ENCODE data around the gene GADD45GIP1.
A peak's percentile ranks its signal among the peaks of the same experiment; 100 is the strongest.
"Not testable (repeated sequence)": the region's sequence is repeated elsewhere in the genome, so short reads cannot be mapped to it uniquely, and the experiment has no call there.

The GADD45GIP1 gene

DNA sequence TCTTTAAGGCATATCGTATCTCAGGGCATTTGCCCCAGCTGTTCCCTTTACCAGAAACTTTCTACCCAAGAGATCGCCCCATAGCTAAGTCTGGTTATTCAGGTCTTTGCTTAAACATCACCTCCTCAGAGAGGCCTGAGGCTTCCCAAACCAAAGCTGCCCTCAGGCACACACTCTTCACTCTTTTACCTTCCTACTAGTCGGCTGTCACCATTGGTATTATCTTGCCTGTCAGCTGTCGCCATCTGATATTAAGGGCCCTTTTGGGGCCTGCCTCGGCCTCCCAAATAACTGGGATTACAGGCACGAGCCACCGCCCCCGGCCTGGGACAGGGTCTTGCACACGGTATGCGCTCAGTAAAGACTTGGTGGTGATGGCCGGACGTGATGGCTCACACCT lies 1.0 kb downstream of the GADD45GIP1 start:
- peak overlapping the region; percentile 90 for H3K4me3 Mint-ChIP-seq
- peaks cover 42% of the 10 kb centered on the region for H3K4me1 Mint-ChIP-seq (ENCODE audit: low read depth)
- H3K9me3 Mint-ChIP-seq, result no peaks in the 10 kb centered on the region
- H3K27me3 Mint-ChIP-seq, result no peaks in the 10 kb centered on the region
- H3K27ac Mint-ChIP-seq, result peak overlapping the region; percentile 92
- DNase-seq, result no peak
- H3K36me3 Mint-ChIP-seq (ENCODE audit: low read depth), result peaks cover 56% of the 10 kb centered on the region

DNA sequence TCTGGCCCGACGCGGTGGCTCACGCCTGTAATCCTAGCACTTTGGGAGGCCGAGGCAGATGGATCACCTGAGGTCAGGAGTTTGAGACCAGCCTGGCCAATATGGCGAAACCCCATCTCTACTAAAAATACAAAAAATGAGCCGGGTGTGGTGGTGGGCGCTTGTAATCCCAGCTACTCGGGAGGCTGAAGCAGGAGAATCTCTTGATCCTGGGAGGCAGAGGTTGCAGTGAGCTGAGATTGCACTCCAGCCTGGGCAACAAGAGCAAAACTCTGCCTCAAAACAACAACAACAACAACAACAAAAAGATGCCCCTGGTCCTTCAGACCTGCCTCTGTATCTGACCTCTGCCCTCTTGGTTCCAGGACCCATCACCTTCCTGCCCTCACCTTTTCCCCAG lies 1.4 kb downstream of the GADD45GIP1 start:
- H3K36me3 Mint-ChIP-seq (ENCODE audit: low read depth), result peaks cover 60% of the 10 kb centered on the region
- H3K4me1 Mint-ChIP-seq (ENCODE audit: low read depth), result peaks cover 42% of the 10 kb centered on the region
- peak overlapping the region; percentile 92 for H3K27ac Mint-ChIP-seq
- peak overlapping the region; percentile 90 for H3K4me3 Mint-ChIP-seq
- DNase-seq, H3K27me3 Mint-ChIP-seq, H3K9me3 Mint-ChIP-seq: not testable (repeated sequence)

DNA sequence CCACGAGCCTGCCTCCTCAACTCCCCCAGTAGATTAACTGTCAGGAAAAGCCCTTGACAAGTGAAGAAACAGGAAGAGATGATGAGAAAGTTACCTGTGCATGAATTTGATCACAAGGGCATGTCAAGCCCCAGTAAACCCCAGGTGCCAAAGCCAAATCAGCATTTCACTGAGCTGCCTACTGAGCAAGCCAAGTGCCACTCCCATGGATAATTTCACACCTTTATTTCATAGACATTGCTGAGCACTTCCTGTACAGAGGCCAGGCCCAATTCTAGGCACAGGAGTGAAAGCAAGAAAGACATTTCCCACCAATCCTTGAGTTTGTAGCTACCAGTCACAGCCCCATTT lies 2.4 kb downstream of the GADD45GIP1 start:
- Mint-ChIP-seq H3K27ac (peak overlapping the region; percentile 92), H3K4me3 (peak overlapping the region; percentile 90), H3K36me3 (ENCODE audit: low read depth) (peaks cover 70% of the 10 kb centered on the region)

GRCh38 chr19:12953799-12954611 lies 3.0 kb downstream of the GADD45GIP1 start:
- H3K27me3 Mint-ChIP-seq, result no peaks in the 10 kb centered on the region
- peaks cover 76% of the 10 kb centered on the region for H3K36me3 Mint-ChIP-seq (ENCODE audit: low read depth)
- H3K9me3 Mint-ChIP-seq, result no peaks in the 10 kb centered on the region
- no peak for DNase-seq
- peak overlapping the region; percentile 92 for H3K27ac Mint-ChIP-seq
- H3K4me1 Mint-ChIP-seq (ENCODE audit: low read depth), result peaks cover 47% of the 10 kb centered on the region
- H3K4me3 Mint-ChIP-seq, result peak overlapping the region; percentile 90

More for the DNA sequence above, 2.4 kb downstream of the GADD45GIP1 start:
- Mint-ChIP-seq H3K4me1 (ENCODE audit: low read depth) (peaks cover 47% of the 10 kb centered on the region), H3K9me3 (no peaks in the 10 kb centered on the region), H3K27me3 (no peaks in the 10 kb centered on the region)
- no peak for DNase-seq

- Mint-ChIP-seq H3K27ac (peak overlapping the region; percentile 92), H3K4me3 (no peak overlapping the region), H3K36me3 (ENCODE audit: low read depth) (peaks cover 84% of the 10 kb centered on the region), H3K9me3 (no peaks in the 10 kb centered on the region), H3K27me3 (no peaks in the 10 kb centered on the region), H3K4me1 (ENCODE audit: low read depth) (peaks cover 48% of the 10 kb centered on the region)
- DNase-seq, result no peak
These were observed 3.8 kb downstream of the GADD45GIP1 start for GRCh38 chr19:12953138-12953798.

GRCh38 chr19:12952488-12953137 lies 4.4 kb downstream of the GADD45GIP1 start:
- Mint-ChIP-seq H3K9me3 (no peaks in the 10 kb centered on the region), H3K36me3 (ENCODE audit: low read depth) (peaks cover 90% of the 10 kb centered on the region), H3K27ac (peak overlapping the region; percentile 92), H3K4me1 (ENCODE audit: low read depth) (peaks cover 53% of the 10 kb centered on the region), H3K27me3 (no peaks in the 10 kb centered on the region), H3K4me3 (no peak overlapping the region)
- DNase-seq, result no peak

DNA sequence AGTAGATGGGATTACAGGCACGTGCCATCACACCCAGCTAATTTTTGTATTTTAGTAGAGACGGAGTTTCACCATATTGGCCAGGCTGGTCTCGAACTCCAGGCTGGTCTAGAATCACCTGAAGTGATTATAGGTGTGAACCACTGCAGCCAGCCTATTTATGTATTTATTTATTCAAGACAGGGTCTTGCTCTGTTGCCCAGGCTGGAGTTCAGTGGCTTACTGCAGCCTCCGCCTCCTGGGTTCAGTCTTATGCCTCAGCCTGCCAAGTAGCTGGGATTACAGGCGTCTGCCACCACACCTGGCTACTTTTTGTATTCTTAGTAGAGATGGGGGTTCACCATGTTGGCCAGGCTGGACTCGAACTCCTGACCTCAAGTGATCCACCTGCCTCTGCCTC lies 5.0 kb downstream of the GADD45GIP1 start:
- not testable (repeated sequence) for H3K4me3 Mint-ChIP-seq, H3K27me3 Mint-ChIP-seq, H3K9me3 Mint-ChIP-seq, DNase-seq
- peaks cover 96% of the 10 kb centered on the region for H3K36me3 Mint-ChIP-seq (ENCODE audit: low read depth)
- peak overlapping the region; percentile 92 for H3K27ac Mint-ChIP-seq
- H3K4me1 Mint-ChIP-seq (ENCODE audit: low read depth), result peaks cover 56% of the 10 kb centered on the region

DNA sequence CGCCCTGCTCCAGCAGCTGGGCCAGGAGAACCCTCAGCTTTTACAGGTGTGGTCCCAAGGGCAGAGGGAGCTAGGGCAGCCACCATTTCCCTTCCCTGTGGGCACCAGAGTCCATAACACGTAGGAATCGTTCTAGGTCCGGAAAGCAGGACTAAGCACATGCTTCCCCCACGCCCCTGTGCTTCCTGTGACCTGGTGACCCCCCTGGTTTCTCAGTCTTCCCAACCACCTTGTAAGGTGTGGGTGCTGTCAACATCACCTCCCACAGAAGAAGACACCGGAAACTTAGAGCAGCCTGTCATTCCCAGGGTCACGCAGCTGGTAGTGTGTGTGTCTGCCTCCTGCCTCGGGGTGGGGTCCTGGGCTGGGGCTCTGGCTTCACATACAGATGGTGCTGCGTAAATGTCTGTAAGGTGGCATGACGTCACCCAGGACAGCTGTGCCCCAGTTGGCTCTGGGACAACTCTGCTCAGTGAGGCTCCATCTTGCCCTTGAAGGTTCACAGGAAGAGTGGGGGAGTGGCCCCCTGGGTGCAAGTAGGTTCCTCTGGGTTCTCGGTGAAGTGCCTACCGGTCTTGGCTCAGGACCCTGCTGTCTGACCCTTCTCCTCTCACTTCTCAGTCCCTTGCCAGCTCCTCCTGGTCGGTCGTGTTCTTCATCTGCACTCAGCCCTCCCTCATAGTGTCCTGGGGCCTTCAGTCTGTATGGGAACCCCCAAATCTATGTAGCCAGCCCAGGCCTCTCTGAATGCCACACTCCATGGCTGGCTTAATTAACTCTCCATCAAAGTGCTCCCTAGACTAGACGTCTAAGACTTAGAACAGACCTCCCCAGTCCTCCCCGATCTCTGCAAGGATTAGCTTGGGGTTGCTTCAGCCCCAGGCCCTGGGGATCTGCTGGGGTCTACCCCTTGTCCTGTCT lies 7.4 kb downstream of the GADD45GIP1 start:
- H3K4me1 Mint-ChIP-seq (ENCODE audit: low read depth), result peaks cover 58% of the 10 kb centered on the region
- H3K27me3 Mint-ChIP-seq, result no peaks in the 10 kb centered on the region
- H3K36me3 Mint-ChIP-seq (ENCODE audit: low read depth), result peaks cover 96% of the 10 kb centered on the region
- H3K4me3 Mint-ChIP-seq, result no peak overlapping the region
- H3K27ac Mint-ChIP-seq, result peak overlapping the region; percentile 98
- DNase-seq, result no peak
- H3K9me3 Mint-ChIP-seq, result no peaks in the 10 kb centered on the region

- peak overlapping the region; percentile 98 for H3K27ac Mint-ChIP-seq
- no peak for DNase-seq
- H3K27me3 Mint-ChIP-seq, result no peaks in the 10 kb centered on the region
- H3K4me3 Mint-ChIP-seq, result peak overlapping the region; percentile 92
- peaks cover 58% of the 10 kb centered on the region for H3K4me1 Mint-ChIP-seq (ENCODE audit: low read depth)
- peaks cover 96% of the 10 kb centered on the region for H3K36me3 Mint-ChIP-seq (ENCODE audit: low read depth)
- H3K9me3 Mint-ChIP-seq, result no peaks in the 10 kb centered on the region
These were observed 8.2 kb downstream of the GADD45GIP1 start for GRCh38 chr19:12948612-12949362.

DNA sequence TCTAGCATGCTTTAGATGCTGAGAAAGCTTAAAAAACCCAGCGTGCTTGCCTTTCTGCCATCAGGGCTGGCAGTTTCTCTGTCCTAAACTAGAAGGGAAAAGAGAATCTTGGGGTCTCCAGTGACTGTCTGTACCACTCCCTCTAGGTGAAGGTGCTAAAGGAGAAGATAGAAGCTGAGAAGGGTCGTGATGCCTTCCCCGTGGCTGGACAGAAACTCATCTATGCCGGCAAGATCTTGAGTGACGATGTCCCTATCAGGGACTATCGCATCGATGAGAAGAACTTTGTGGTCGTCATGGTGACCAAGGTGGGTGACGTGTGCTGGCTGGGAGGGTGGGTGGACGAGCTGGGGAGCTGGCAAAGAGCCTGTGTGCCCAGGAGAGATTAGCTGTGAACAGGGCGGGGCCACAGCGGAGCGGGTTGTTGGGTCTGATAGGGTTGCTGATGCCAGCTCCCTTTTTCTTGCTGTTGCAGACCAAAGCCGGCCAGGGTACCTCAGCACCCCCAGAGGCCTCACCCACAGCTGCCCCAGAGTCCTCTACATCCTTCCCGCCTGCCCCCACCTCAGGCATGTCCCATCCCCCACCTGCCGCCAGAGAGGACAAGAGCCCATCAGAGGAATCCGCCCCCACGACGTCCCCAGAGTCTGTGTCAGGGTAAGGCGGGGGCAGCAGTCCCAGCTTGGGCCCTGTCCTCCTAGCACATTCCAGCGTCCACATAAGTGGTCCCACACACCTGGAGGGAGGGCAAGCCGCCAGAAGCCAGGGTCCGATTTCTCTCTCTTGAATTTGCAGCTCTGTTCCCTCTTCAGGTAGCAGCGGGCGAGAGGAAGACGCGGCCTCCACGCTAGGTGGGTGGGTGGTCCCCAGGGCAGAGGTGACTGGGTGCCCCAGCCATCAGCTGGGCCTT lies 9.1 kb downstream of the GADD45GIP1 start:
- H3K27ac Mint-ChIP-seq, result peak overlapping the region; percentile 98
- DNase-seq, result peak; percentile 30
- no peaks in the 10 kb centered on the region for H3K9me3 Mint-ChIP-seq
- H3K4me1 Mint-ChIP-seq (ENCODE audit: low read depth), result peaks cover 57% of the 10 kb centered on the region
- H3K36me3 Mint-ChIP-seq (ENCODE audit: low read depth), result peaks cover 96% of the 10 kb centered on the region
- H3K4me3 Mint-ChIP-seq, result peak overlapping the region; percentile 92
- no peaks in the 10 kb centered on the region for H3K27me3 Mint-ChIP-seq

GRCh38 chr19:12946731-12947496 lies 10.1 kb downstream of the GADD45GIP1 start:
- peak overlapping the region; percentile 92 for H3K4me3 Mint-ChIP-seq
- H3K9me3 Mint-ChIP-seq, result no peaks in the 10 kb centered on the region
- H3K27ac Mint-ChIP-seq, result peak overlapping the region; percentile 98
- H3K36me3 Mint-ChIP-seq (ENCODE audit: low read depth), result peaks cover 97% of the 10 kb centered on the region
- no peak for DNase-seq
- H3K4me1 Mint-ChIP-seq (ENCODE audit: low read depth), result peaks cover 61% of the 10 kb centered on the region
- no peaks in the 10 kb centered on the region for H3K27me3 Mint-ChIP-seq

- H3K27ac Mint-ChIP-seq, result peak overlapping the region; percentile 98
- H3K4me3 Mint-ChIP-seq, result peak overlapping the region; percentile 92
- peaks cover 97% of the 10 kb centered on the region for H3K36me3 Mint-ChIP-seq (ENCODE audit: low read depth)
- H3K4me1 Mint-ChIP-seq (ENCODE audit: low read depth), result peaks cover 67% of the 10 kb centered on the region
- H3K9me3 Mint-ChIP-seq, result no peaks in the 10 kb centered on the region
- H3K27me3 Mint-ChIP-seq, result no peaks in the 10 kb centered on the region
- DNase-seq, result peak; percentile 80
These were observed 10.8 kb downstream of the GADD45GIP1 start for GRCh38 chr19:12946092-12946721.

All from activated T-cell treated with anti-CD3 and anti-CD28 coated beads, Interleukin-2, amount 50 U/mL, for 24 hours (primary cell).